HCT116 (cell line): ENCODE data around the gene PHACTR1.
"Not testable (repeated sequence)": the region's sequence is repeated elsewhere in the genome, so short reads cannot be mapped to it uniquely, and the experiment has no call there.

Source experiments
- EGR1 ChIP-seq: IDR thresholded peaks from 2 replicates; pipeline ENCODE4 v1.6.1; 2012; ENCODE audit warnings: low read depth
- EZH2 ChIP-seq: fragments of 200-600 bp; sonication (generic); IDR thresholded peaks from 2 replicates; pipeline ENCODE4 v1.6.1; 2017; ENCODE audit warnings: antibody characterized with exemption, mixed run types
- FOSL1 ChIP-seq: IDR thresholded peaks from 2 replicates; pipeline ENCODE4 v1.6.1; 2012; ENCODE audit warnings: low read depth
- POLR2A ChIP-seq: IDR thresholded peaks from 2 replicates; pipeline ENCODE4 v1.7.0; 2011; ENCODE audit warnings: borderline replicate concordance; ENCODE audit not compliant: insufficient read depth, insufficient read length; ENCODE audit errors: extremely low read depth
- POLR2AphosphoS5 ChIP-seq: IDR thresholded peaks from 2 replicates; pipeline ENCODE4 v1.6.1; 2011; ENCODE audit warnings: mild to moderate bottlenecking, low read depth, low read length, moderate library complexity
- RAD21 ChIP-seq: IDR thresholded peaks from 2 replicates; pipeline ENCODE4 v1.6.1; 2012; ENCODE audit warnings: low read depth, mild to moderate bottlenecking
- YY1 ChIP-seq: IDR thresholded peaks from 2 replicates; pipeline ENCODE4 v1.6.1; 2011; ENCODE audit warnings: low read length, low read depth, moderate library complexity, mild to moderate bottlenecking; ENCODE audit not compliant: insufficient replicate concordance; ENCODE audit errors: extremely low read depth
- ZFX ChIP-seq: fragments of 450-650 bp; IDR thresholded peaks from 2 replicates; pipeline ENCODE4 v1.6.1; 2017
- TF ChIP-seq, protein P1 (sequence below), 3 experiments: fragments of 200-600 bp in 1 of 3; sonication (generic) in 1 of 3; IDR thresholded peaks in 2 of 3; conservative IDR thresholded peaks in 1 of 3; 2 replicates each; pipeline ENCODE4 v1.5.1; 2012 to 2017; ENCODE audit warnings: low read depth in 2 of 3, low read length in 2 of 3, antibody characterized with exemption in 1 of 3, borderline replicate concordance in 1 of 3, control low read depth in 1 of 3, mild to moderate bottlenecking in 1 of 3, mixed read lengths in 1 of 3, mixed run types in 1 of 3, moderate library complexity in 1 of 3; ENCODE audit not compliant: insufficient read depth in 1 of 3
- TF ChIP-seq, protein P2 (sequence below): IDR thresholded peaks from 2 replicates; pipeline ENCODE4 v1.6.1; 2012; ENCODE audit warnings: low read depth

DNA sequence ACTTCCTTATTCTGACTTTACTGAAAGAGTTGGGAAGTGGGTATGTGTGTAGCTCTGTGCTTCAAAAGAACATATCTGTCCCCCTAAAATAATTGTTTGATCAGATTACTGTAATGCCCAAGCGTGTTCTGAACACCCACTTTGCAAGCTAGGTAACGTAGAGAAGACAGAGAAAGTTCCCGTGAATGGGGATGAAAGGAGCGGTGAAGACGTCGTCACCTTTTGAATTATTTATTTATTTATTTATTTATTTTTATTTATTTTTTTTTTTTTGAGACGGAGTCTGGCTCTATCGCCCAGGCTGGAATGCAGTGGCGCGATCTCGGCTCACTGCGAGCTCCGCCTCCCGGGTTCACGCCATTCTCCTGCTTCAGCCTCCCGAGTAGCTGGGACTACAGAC is 228.0 kb downstream of the PHACTR1 start:
- TF ChIP-seq, protein P1, sequence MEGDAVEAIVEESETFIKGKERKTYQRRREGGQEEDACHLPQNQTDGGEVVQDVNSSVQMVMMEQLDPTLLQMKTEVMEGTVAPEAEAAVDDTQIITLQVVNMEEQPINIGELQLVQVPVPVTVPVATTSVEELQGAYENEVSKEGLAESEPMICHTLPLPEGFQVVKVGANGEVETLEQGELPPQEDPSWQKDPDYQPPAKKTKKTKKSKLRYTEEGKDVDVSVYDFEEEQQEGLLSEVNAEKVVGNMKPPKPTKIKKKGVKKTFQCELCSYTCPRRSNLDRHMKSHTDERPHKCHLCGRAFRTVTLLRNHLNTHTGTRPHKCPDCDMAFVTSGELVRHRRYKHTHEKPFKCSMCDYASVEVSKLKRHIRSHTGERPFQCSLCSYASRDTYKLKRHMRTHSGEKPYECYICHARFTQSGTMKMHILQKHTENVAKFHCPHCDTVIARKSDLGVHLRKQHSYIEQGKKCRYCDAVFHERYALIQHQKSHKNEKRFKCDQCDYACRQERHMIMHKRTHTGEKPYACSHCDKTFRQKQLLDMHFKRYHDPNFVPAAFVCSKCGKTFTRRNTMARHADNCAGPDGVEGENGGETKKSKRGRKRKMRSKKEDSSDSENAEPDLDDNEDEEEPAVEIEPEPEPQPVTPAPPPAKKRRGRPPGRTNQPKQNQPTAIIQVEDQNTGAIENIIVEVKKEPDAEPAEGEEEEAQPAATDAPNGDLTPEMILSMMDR (IDR thresholded peaks at IDR 0.05 in 2 of 3, conservative IDR thresholded peaks at IDR 0.05 in 1 of 3; ENCODE audit: borderline replicate concordance in 1 of 3, insufficient read depth in 1 of 3, low read depth in 2 of 3, low read length in 2 of 3): not testable (repeated sequence)
- TF ChIP-seq, protein P2, sequence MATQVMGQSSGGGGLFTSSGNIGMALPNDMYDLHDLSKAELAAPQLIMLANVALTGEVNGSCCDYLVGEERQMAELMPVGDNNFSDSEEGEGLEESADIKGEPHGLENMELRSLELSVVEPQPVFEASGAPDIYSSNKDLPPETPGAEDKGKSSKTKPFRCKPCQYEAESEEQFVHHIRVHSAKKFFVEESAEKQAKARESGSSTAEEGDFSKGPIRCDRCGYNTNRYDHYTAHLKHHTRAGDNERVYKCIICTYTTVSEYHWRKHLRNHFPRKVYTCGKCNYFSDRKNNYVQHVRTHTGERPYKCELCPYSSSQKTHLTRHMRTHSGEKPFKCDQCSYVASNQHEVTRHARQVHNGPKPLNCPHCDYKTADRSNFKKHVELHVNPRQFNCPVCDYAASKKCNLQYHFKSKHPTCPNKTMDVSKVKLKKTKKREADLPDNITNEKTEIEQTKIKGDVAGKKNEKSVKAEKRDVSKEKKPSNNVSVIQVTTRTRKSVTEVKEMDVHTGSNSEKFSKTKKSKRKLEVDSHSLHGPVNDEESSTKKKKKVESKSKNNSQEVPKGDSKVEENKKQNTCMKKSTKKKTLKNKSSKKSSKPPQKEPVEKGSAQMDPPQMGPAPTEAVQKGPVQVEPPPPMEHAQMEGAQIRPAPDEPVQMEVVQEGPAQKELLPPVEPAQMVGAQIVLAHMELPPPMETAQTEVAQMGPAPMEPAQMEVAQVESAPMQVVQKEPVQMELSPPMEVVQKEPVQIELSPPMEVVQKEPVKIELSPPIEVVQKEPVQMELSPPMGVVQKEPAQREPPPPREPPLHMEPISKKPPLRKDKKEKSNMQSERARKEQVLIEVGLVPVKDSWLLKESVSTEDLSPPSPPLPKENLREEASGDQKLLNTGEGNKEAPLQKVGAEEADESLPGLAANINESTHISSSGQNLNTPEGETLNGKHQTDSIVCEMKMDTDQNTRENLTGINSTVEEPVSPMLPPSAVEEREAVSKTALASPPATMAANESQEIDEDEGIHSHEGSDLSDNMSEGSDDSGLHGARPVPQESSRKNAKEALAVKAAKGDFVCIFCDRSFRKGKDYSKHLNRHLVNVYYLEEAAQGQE: not testable (repeated sequence)
- TF ChIP-seq EZH2, FOSL1, EGR1, POLR2A, YY1, ZFX, RAD21, POLR2AphosphoS5: not testable (repeated sequence)
